Left hindlimb (tissue), 1 donor: ENCODE measurements around the gene VCX.
"Not testable (repeated sequence)": the region's sequence is repeated elsewhere in the genome, so short reads cannot be mapped to it uniquely, and the experiment has no call there.

Experiments used
- DNase-seq: peaks from one replicate; pipeline ENCODE4 v3.0.0-alpha.2; 2018

The VCX gene

DNA sequence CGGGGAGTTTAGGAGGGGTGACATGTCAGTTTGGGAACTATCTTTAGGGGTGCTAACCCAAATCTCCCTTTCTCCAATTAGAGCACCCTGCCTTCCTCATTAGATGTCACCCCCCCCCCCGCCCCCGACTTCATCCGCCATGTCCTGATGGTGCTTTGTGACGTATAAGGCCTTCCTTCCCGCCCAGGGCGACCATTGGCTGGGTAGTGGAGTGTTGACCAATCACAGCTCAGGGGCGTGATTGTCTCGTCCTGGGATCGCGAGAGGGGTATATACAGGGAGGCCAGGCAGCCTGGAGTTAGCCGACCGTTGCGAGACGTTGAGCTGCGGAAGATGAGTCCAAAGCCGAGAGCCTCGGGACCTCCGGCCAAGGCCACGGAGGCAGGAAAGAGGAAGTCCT lies at the start of gene VCX:
Gene VCX (plus strand): TSS at position 301 of the 400 bp plus-strand sequence. CDS start 33 bp downstream, at position 334.
- DNase-seq: not testable (repeated sequence)

- DNase-seq: no peak
Measured at GRCh38 chrX:7798327-7798726, 44.6 kb upstream of the VCX start.

DNA sequence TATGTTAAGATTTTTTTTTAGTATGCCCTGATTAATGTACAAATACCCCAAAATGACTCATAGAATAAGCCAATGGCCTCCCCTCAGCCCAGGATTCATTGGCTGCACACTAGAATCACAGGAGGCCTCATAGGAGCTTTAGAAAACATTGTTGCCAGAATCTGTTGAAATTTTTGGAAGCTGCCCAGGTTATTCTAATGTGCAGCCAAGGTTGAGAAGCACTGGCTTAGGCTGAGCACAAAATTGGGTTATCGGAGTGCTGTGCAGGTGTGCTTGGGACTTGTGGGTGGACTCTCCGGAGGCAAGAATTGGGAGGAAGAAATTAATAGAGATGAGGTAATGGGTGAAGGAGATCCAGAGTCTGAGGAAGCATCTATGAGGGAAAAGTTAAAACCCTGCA lies 41.3 kb upstream of the VCX start:
- DNase-seq: no peak

DNA sequence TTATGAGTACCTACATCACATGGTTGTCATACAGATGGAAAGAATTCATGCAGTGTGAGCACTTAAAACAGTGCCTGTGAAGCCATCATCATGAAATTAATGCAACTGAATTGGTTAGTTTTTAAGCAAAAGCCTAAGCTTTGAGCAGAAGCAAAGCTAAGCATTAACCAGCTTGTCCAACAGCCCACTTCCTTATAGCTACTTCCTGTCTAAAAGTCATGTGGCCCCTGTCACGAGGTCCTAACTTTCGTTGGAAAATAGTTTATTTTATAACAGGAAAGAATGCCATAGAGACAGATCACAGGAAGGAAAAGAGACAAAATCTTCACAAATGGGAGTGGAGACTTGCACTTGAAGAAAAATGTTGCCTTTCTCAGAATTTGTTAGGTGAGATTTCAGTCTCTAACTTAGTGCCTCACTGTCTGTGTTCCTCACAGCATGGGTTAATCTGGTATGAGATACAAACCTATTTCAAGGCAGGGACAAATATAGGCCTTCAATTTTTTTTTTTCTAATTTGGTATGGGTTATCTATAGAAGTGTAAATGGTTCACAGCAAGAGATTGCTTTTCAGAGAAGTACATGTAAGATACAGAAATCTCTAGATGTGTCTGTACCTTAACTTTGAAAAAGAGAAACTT lies 27.7 kb upstream of the VCX start:
- DNase-seq: no peak

GRCh38 chrX:7828594-7828993 lies 14.4 kb upstream of the VCX start:
- DNase-seq: no peak

- DNase-seq: no peak
Measured at GRCh38 chrX:7841084-7841805, 1.7 kb upstream of the VCX start.

DNA sequence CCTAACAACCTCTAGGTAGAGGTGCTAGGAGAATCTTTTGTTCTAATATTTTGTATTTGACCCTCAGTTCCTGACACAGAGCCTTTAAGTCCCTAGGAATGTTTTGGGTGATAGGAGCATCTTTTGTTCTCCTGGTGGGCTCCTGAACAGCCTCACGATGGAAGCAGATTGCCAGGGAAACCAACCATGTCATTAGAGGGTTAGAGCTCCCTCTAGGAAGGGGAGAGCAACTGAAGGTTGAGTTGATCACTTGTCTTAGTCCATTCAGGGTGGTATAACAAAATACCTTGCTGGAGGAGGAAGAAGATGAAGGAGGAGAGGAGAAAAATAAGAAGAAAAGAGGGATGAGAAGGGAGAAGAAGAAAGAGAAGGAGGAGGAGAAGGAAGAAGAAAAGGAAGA lies 9.2 kb downstream of the VCX start:
- DNase-seq: no peak

- no peak for DNase-seq
Measured at GRCh38 chrX:7872042-7872441, 29.1 kb downstream of the VCX start.

DNA sequence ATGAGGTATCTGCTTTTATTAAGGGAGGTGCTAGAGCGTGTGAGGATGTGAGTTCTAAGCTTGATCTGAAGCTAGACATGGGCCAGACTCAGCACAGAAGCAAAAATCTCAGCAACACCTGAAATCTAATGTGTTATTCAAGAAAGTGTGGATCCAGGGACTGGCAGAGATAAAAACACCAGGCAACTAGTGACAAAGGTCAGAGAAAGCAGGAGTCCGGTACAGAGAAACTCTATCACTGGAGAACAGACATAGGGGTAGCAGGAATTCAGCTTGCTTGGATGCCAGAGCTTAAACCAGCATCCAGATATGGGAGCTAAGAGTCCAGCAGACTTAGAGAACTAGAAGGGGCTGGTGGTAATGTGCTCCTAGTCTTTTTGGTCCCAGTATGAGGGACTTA lies 34.0 kb downstream of the VCX start:
- DNase-seq: no peak

DNA sequence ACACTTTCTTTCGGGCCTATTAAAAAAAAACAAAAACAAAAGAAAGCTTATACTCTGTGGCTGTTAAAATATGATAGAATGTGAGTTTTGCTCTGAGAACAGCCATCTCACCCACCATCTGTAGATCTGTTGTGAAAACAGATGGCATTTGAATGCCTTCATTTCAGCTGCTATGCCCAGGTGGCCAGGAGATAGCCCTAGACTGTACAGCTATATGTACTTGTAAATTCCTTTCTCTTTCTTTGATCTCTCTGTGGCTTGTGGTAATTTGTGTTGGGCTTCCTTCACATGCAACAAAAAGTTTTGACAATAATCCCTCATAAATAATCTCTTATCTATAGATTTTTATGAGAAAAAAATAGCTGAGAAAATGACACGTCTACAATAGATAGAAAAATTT lies 46.2 kb downstream of the VCX start:
- no peak for DNase-seq

DNA sequence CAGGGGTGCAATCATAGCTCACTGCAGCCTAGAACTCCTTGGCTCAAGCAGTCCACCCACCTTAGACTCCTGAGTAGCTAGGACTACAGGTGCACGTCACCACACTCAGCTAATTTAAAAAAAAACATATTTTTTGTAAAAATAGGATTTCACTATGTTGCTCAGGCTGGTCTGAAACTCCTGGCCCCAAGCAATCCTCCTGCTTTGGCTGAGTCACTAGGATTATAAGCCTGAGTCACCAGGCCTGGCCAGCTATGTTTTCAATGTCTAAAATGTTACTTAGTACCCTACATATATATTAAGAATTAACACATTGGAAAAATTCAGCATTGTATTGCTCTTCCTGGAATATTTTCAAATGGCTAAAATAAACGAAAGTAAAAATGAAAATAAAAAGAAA lies 46.7 kb downstream of the VCX start:
- no peak for DNase-seq

- no peak for DNase-seq
Measured at GRCh38 chrX:7891928-7892327, 49.0 kb downstream of the VCX start.
